ENCODE measurements around the gene STMN1.
A peak's percentile ranks its signal among the peaks of the same experiment; 100 is the strongest.

- no peak for TF ChIP-seq ZNF396 (CRISPR knock-in tag; IDR thresholded peaks at IDR 0.05; ENCODE audit: borderline replicate concordance)
- no peak for TF ChIP-seq CTCF (IDR thresholded peaks at IDR 0.05)
- TF ChIP-seq SOX15 (CRISPR knock-in tag; IDR thresholded peaks at IDR 0.05) = no peak
- no peak for TF ChIP-seq KAT7 (CRISPR knock-in tag; IDR thresholded peaks at IDR 0.05; ENCODE audit: borderline replicate concordance)
- peak; percentile 40; the same call in 1 of the 2 replicates for TF ChIP-seq SP1 (CRISPR knock-in tag; conservative IDR thresholded peaks at IDR 0.05)
- no peak for TF ChIP-seq ZNF138 (CRISPR knock-in tag; conservative IDR thresholded peaks at IDR 0.05)
- peak; percentile 87 for TF ChIP-seq MAX (CRISPR knock-in tag; IDR thresholded peaks at IDR 0.05)
- TF ChIP-seq SMAD3 (CRISPR knock-in tag; IDR thresholded peaks at IDR 0.05; ENCODE audit: borderline replicate concordance) = no peak
- TF ChIP-seq, protein P1, sequence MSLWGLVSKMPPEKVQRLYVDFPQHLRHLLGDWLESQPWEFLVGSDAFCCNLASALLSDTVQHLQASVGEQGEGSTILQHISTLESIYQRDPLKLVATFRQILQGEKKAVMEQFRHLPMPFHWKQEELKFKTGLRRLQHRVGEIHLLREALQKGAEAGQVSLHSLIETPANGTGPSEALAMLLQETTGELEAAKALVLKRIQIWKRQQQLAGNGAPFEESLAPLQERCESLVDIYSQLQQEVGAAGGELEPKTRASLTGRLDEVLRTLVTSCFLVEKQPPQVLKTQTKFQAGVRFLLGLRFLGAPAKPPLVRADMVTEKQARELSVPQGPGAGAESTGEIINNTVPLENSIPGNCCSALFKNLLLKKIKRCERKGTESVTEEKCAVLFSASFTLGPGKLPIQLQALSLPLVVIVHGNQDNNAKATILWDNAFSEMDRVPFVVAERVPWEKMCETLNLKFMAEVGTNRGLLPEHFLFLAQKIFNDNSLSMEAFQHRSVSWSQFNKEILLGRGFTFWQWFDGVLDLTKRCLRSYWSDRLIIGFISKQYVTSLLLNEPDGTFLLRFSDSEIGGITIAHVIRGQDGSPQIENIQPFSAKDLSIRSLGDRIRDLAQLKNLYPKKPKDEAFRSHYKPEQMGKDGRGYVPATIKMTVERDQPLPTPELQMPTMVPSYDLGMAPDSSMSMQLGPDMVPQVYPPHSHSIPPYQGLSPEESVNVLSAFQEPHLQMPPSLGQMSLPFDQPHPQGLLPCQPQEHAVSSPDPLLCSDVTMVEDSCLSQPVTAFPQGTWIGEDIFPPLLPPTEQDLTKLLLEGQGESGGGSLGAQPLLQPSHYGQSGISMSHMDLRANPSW (CRISPR knock-in tag; conservative IDR thresholded peaks at IDR 0.05; ENCODE audit: low read depth) = no peak
- no peak for TF ChIP-seq IRF2 (CRISPR knock-in tag; IDR thresholded peaks at IDR 0.05; ENCODE audit: borderline replicate concordance, low read depth)
- TF ChIP-seq NFYB (CRISPR knock-in tag; conservative IDR thresholded peaks at IDR 0.05; ENCODE audit: low read depth) = no peak; the same call in 1 of the 2 replicates
- TF ChIP-seq, protein P2, sequence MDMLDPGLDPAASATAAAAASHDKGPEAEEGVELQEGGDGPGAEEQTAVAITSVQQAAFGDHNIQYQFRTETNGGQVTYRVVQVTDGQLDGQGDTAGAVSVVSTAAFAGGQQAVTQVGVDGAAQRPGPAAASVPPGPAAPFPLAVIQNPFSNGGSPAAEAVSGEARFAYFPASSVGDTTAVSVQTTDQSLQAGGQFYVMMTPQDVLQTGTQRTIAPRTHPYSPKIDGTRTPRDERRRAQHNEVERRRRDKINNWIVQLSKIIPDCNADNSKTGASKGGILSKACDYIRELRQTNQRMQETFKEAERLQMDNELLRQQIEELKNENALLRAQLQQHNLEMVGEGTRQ (CRISPR knock-in tag; IDR thresholded peaks at IDR 0.05) = peak; percentile 63
- peak; percentile 86; the same call in 1 of the 2 replicates for TF ChIP-seq MYBL2 (CRISPR knock-in tag; IDR thresholded peaks at IDR 0.05)
- TF ChIP-seq ETV6 (CRISPR knock-in tag; IDR thresholded peaks at IDR 0.05) = no peak; the same call in 1 of the 2 replicates
These were observed 16.1 kb upstream of the STMN1 start for GRCh38 chr1:25922056-25922970.
